Endothelial cell of umbilical vein (primary cell): ENCODE data around the gene SORCS3. TPM values are rescaled to one million over a fixed set of nuclear protein-coding genes. Genes with fewer than 3 reads are reported as not detected.

ENCODE experiments used
- BruUV-seq: library from RNA; stranded (reverse); fragments of 400-500 nt; replicated peaks from 2 replicates; lab custom pipeline; 2021; lab: Mats Ljungman, UMichigan
- CTCF ChIA-PET: fragments of 300-600, 350-600 bp; sonication (Branson Sonifier 250); formaldehyde crosslinking; loops from one replicate; lab custom pipeline; 2021; ENCODE audit warnings: antibody characterized with exemption, inconsistent platforms; lab: Charles Lee
- POLR2A ChIA-PET: fragments of 300-600, 350-600 bp; sonication (Branson Sonifier 250); formaldehyde crosslinking; loops from one replicate; lab custom pipeline; 2021; ENCODE audit warnings: antibody characterized with exemption, inconsistent platforms; lab: Charles Lee
- DNase-seq: peaks from one replicate; pipeline ENCODE4 v3.0.0-alpha.2; 2011; ENCODE audit warnings: low read depth, low spot score
- FAIRE-seq: peaks from 2 replicates; lab custom pipeline; 2011; peaks lifted over from hg19 to GRCh38; lab: Jason Lieb, UNC
- H2AFZ ChIP-seq: 2 replicates; pipeline ENCODE4 v1.6.0; 2012; ENCODE audit warnings: low read depth, low read length, control low read depth, inconsistent platforms
- H3K27ac ChIP-seq: 2 replicates; pipeline ENCODE4 v1.5.1; 2011; ENCODE audit warnings: low read depth, mild to moderate bottlenecking, control low read depth, low read length, moderate library complexity; ENCODE audit not compliant: insufficient read depth
- H3K27me3 ChIP-seq, 2 experiments: 2 replicates each; pipeline versions ENCODE4 v1.6.0 to v1.6.1; 2011; ENCODE audit warnings: low read length in 2 of 2, mixed read lengths in 1 of 2; ENCODE audit not compliant: control insufficient read depth in 2 of 2, insufficient read depth in 2 of 2
- H3K36me3 ChIP-seq, 2 experiments: 2 replicates in 1 of 2; 3 replicates in 1 of 2; pipeline ENCODE4 v1.5.1; 2011; ENCODE audit warnings: low read length in 2 of 2, mild to moderate bottlenecking in 1 of 2, moderate library complexity in 1 of 2; ENCODE audit not compliant: control insufficient read depth in 2 of 2, insufficient read depth in 2 of 2; ENCODE audit errors: extremely low read depth in 1 of 2
- H3K4me1 ChIP-seq: 3 replicates; pipeline ENCODE4 v1.5.1; 2011; ENCODE audit warnings: mild to moderate bottlenecking, low read length; ENCODE audit not compliant: control insufficient read depth, insufficient read depth; ENCODE audit errors: extremely low read depth
- H3K4me2 ChIP-seq: 2 replicates; pipeline ENCODE4 v1.6.1; 2011; ENCODE audit warnings: low read length, control low read depth, mixed read lengths; ENCODE audit not compliant: insufficient read depth
- H3K4me3 ChIP-seq, 3 experiments: fragments of 200-600 bp in 1 of 3; sonication (generic), shearing (Covaris generic) in 1 of 3; replicated peaks in 1 of 3; 2 replicates each; pipeline ENCODE4 v1.5.1; 2011 to 2016; ENCODE audit warnings: control low read depth in 3 of 3, low read length in 3 of 3, mild to moderate bottlenecking in 2 of 3, inconsistent platforms in 1 of 3, low read depth in 1 of 3, moderate library complexity in 1 of 3; ENCODE audit not compliant: insufficient read depth in 1 of 3
- H3K79me2 ChIP-seq: 2 replicates; pipeline ENCODE4 v1.6.0; 2012; ENCODE audit warnings: low read length, inconsistent platforms; ENCODE audit not compliant: control insufficient read depth, insufficient read depth
- H3K9ac ChIP-seq: replicated peaks from 2 replicates; pipeline ENCODE3; 2011; ENCODE audit warnings: low read length, control low read depth; ENCODE audit not compliant: insufficient read depth; ENCODE audit errors: extremely low read depth
- H3K9me1 ChIP-seq: replicated peaks from 3 replicates; pipeline ENCODE4 v1.6.0; 2011; ENCODE audit warnings: mild to moderate bottlenecking, low read length; ENCODE audit not compliant: control insufficient read depth, insufficient read depth; ENCODE audit errors: extremely low read depth
- H3K9me3 ChIP-seq: replicated peaks from 2 replicates; pipeline ENCODE4 v1.5.1; 2012; ENCODE audit warnings: low read length, inconsistent platforms; ENCODE audit not compliant: control insufficient read depth, insufficient read depth
- H4K20me1 ChIP-seq: replicated peaks from 2 replicates; pipeline ENCODE3; 2011; ENCODE audit warnings: mild to moderate bottlenecking, low read length; ENCODE audit not compliant: control insufficient read depth, insufficient read depth; ENCODE audit errors: extremely low read depth
- CTCF ChIP-seq, 2 donors: IDR thresholded peaks; 1 replicate in 1 of 2; 2 replicates in 1 of 2; pipeline ENCODE4 v1.5.1; 2011; ENCODE audit warnings: low read length in 2 of 2, mild to moderate bottlenecking in 2 of 2, moderate library complexity in 2 of 2, control low read depth in 1 of 2, inconsistent platforms in 1 of 2, low read depth in 1 of 2; ENCODE audit not compliant: insufficient read depth in 1 of 2; ENCODE audit errors: extremely low read depth in 1 of 2
- EZH2 ChIP-seq: IDR thresholded peaks from 2 replicates; pipeline ENCODE4 v1.6.1; 2012; ENCODE audit warnings: borderline replicate concordance, low read depth, mild to moderate bottlenecking, moderate library complexity, low read length, inconsistent platforms; ENCODE audit not compliant: severe bottlenecking
- GATA2 ChIP-seq: IDR thresholded peaks from 2 replicates; pipeline ENCODE4 v1.7.0; 2011; ENCODE audit warnings: low read depth, mild to moderate bottlenecking, moderate library complexity, mixed read lengths, low read length; ENCODE audit not compliant: insufficient read length, insufficient read depth
- POLR2AphosphoS5 ChIP-seq: IDR thresholded peaks from 2 replicates; pipeline ENCODE4 v1.6.1; 2012; ENCODE audit warnings: low read depth, mild to moderate bottlenecking, control low read depth, low read length, moderate library complexity; ENCODE audit not compliant: insufficient read depth
- dilution Hi-C: fragments of 300-500 bp; cut with MboI; formaldehyde crosslinking; loops from one replicate; pipeline ENCODE4 v1.15.0; 2019; ENCODE audit warnings: low sequenced_read_pairs; ENCODE audit not compliant: extremely low pct_ligation_motif_present
- intact Hi-C: fragments of 100-400 bp; cut with micrococcal nuclease; formaldehyde crosslinking; loops from one replicate; pipeline ENCODE4 v1.10.0; 2022
- polyA plus RNA-seq, 4 experiments: library from polyadenylated mRNA; depleted of rRNA in 3 of 4; stranded (reverse) in 3 of 4; unstranded in 1 of 4; fragments of >200 nt; gene quantifications; 2 replicates each; pipeline versions ENCODE4 v1.2.1 to v1.2.3, GENCODE V29; 2011 to 2012; ENCODE audit warnings: missing spikeins in 1 of 4
- total RNA-seq: library from RNA; stranded (reverse); gene quantifications from 2 replicates; pipeline ENCODE4 v1.2.3, GENCODE V29; 2021

SORCS3 gene
- total and polyA plus RNA-seq, 2 donors (not counting 3 experiments of a cell fraction or from before 2014, with no cell fraction given): not detected

DNA sequence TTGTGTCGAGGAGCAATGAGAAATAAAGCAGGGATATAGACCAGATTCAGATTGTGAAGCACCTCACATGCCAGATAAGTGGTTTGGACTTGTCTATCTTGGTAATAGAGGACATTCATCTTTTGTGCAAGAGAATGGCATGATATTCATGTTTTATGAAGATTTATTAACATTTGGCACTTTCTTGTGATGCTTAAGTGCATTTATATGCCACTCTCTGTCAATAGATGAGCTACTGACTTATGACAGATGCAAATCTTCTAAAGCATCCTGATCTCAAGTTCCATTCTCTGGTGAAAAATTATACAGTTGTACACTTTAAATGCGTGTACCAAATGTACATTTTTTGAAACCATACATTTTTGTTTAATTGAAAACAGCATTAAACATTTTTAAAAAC lies 415.3 kb downstream of the SORCS3 start:
- H3K4me3 ChIP-seq: no peak overlapping the region
- H4K20me1 ChIP-seq: no peaks in the 10 kb centered on the region
- intact Hi-C loops: no loop called here
- H3K27me3 ChIP-seq: no peaks in the 10 kb centered on the region
- DNase-seq: no peak
- H3K9me3 ChIP-seq: peaks cover 9% of the 10 kb centered on the region
- H3K36me3 ChIP-seq: no peaks in the 10 kb centered on the region
- H3K27ac ChIP-seq: no peak overlapping the region
- no TSS peak for BruUV-seq
- no peak overlapping the region for H3K9ac ChIP-seq
- no peaks in the 10 kb centered on the region for H3K79me2 ChIP-seq
- H2AFZ ChIP-seq: no peak overlapping the region
- ChIA-PET CTCF (no interaction called here), POLR2A (no interaction called here)
- no peaks in the 10 kb centered on the region for H3K9me1 ChIP-seq
- FAIRE-seq: no peak
- TF ChIP-seq POLR2AphosphoS5: no peak
- no peak for TF ChIP-seq EZH2
- TF ChIP-seq GATA2: no peak
- no peaks in the 10 kb centered on the region for H3K4me1 ChIP-seq
- no peak overlapping the region for H3K4me2 ChIP-seq
- dilution Hi-C loops: no loop called here

DNA sequence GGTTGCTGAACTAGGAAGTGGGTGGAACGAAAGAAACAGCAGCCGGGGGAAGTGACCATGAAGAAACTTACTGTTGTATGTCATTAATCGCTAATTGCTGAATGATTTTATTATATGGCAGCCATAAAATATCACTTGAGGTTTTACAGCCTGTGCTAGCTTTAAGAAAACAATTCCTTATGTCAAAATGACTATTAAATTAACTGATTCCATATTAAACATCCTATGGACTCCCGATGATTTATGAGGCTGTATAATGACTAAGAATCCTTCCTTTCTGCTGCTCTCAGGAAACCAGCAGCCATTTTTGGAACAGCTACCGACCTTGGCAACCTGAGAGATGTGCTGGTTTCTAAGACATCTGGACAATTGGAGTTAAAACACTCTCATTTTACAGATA lies 421.9 kb downstream of the SORCS3 start:
- no peak for DNase-seq
- peaks cover 11% of the 10 kb centered on the region for H3K9me3 ChIP-seq
- H3K9me1 ChIP-seq: no peaks in the 10 kb centered on the region
- H2AFZ ChIP-seq: no peak overlapping the region
- dilution Hi-C loops: no loop called here
- no peak overlapping the region for H3K9ac ChIP-seq
- no peak overlapping the region for H3K4me3 ChIP-seq
- no peak for FAIRE-seq
- POLR2A ChIA-PET: no interaction called here
- no TSS peak for BruUV-seq
- CTCF ChIA-PET: no interaction called here
- no peak for TF ChIP-seq CTCF (IDR thresholded peaks at IDR 0.05; ENCODE audit: extremely low read depth in 1 of 2, insufficient read depth in 1 of 2, low read depth in 1 of 2, low read length in 2 of 2)
- TF ChIP-seq GATA2: no peak
- no peak for TF ChIP-seq EZH2
- H3K79me2 ChIP-seq: no peaks in the 10 kb centered on the region
- H3K27me3 ChIP-seq: no peaks in the 10 kb centered on the region
- H3K4me2 ChIP-seq: no peak overlapping the region
- H3K4me1 ChIP-seq: no peaks in the 10 kb centered on the region
- no peaks in the 10 kb centered on the region for H4K20me1 ChIP-seq
- no peaks in the 10 kb centered on the region for H3K36me3 ChIP-seq
- no peak overlapping the region for H3K27ac ChIP-seq
- intact Hi-C loops: no loop called here
